GM12801 (cell line): ENCODE data around the gene C20orf144.

Experiments used
- TF ChIP-seq, protein P1 (sequence below): IDR thresholded peaks from one replicate; pipeline ENCODE4 v1.5.1; 2011; ENCODE audit warnings: control low read depth; ENCODE audit not compliant: insufficient read length; ENCODE audit errors: extremely low read depth

Gene C20orf144

DNA sequence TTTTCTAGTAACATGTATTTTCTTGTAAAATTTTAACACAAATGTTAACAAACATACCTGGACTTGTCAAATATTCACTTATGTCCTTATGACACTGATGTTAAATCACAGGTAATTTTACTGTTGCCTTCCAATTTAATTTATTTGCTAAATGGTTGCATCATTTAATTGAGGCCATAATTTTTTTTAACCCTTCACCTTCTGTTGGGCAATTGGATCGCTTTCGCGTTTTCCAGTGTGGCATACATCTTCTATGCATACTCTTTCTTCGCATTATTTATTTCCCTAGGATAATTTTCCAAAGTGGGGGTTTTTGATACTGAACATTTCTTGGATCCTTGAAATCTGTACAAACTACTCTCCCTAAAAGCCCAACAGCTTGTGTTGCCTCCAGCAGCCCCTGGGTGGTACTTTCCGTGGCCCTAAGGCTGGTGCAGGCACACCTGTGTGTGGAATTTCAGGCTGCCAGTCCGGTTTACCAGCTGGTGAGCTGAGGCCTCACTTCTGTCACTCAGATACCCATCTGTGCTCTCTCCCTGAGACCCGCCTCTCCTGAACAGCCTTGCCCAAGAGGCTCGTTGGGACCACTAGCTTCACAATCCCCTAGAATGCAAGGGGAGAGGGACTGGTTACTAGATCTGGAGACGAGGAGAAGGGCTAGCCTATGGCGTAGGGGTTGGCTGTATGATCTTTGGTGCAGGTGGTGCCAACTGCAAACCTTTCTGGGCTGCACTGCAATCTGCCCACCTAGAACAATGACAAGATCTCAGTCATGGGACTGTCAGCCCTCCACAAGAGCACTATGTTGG, 11.2 kb upstream of the C20orf144 start:
- TF ChIP-seq, protein P1, sequence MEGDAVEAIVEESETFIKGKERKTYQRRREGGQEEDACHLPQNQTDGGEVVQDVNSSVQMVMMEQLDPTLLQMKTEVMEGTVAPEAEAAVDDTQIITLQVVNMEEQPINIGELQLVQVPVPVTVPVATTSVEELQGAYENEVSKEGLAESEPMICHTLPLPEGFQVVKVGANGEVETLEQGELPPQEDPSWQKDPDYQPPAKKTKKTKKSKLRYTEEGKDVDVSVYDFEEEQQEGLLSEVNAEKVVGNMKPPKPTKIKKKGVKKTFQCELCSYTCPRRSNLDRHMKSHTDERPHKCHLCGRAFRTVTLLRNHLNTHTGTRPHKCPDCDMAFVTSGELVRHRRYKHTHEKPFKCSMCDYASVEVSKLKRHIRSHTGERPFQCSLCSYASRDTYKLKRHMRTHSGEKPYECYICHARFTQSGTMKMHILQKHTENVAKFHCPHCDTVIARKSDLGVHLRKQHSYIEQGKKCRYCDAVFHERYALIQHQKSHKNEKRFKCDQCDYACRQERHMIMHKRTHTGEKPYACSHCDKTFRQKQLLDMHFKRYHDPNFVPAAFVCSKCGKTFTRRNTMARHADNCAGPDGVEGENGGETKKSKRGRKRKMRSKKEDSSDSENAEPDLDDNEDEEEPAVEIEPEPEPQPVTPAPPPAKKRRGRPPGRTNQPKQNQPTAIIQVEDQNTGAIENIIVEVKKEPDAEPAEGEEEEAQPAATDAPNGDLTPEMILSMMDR: no peak

DNA sequence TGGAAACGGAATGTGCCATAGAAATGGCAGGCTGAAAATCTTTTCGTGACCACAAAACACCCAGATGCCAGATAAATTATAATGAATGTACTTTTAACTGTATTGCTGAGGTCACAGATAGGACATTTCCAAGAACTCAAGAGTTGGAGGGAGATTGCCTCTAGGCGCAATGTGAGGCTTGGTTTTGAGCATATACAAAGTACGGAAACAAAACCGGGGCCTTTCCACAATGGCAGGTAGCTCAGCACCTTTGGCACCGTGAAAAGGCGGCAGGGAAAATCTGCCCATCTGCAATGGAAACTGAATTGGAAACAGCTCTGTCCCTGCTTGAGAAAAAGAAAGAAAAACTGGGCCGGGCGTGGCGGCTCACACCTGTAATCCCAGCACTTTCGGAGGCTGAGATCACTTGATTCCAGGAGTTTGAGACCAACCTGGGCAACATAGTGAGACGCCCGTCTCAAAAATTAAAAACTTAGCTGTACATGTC, 10.5 kb upstream of the C20orf144 start:
- TF ChIP-seq, protein P1: no peak

DNA sequence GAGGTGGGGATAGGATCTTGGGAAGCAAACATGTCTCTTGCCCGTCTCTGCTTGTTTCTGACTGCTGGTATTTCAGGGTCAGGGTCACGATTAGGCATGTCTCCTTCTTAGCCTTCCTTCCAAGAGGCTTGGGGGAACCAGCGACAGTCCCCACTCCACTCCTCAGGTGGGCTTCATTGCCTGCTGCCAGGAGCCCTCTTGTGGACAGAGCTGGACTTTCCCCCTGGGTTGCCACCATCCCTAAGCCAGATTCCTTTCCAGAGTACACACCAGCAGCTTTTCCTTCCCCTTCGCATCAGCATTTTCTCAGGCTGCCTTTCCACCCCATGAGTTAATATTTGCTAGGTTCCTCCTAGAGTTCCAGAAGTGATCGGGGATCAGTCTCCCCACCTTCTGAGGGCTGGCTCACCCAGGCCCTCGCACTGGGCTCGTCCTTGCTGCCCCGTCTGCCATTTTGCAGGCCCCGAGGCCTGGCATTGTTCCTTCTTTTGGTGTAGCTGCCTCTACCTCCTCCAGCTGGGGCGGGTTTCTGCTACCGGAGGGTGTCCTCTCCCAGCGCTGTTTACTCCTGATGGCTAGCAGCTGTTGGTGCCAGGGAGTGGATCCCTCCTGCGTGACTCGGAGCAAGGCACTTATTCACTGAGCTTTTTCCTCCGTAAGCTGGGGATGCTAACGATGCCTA, 8.8 kb upstream of the C20orf144 start:
- TF ChIP-seq, protein P1: no peak

DNA sequence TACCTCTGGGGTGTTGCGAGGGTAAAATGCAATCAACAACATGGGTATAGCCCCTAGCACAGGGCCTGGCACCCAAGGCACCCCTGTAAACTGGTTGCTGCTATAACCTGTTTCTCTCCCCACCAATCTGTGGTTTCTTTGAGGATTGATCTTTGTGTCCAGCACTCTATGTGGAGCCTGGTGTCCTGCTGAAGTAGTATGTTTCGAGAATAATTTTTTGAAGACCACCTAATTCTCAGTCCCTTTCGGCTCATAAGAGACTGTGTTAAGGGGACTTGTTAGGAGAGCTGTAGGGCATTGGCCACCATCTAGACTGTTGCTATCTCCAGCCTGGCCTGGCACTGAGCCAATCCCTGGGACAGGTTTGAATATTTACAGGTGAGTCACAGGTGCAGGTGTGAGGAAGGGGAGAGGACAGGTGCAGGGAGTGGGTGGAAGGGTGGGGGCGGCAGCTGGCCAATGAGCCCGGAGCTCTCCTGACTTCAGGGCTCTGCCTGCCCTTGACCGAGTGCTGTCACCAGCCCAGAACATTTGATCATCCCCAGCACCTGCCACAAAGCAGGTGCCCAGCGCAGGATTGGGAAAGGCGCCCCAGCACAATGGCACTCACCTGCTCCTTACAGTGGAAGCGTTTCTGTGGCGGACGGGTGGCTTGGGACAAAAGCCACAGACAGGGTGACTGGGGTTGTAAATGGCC, 8.1 kb upstream of the C20orf144 start:
- TF ChIP-seq, protein P1: no peak

DNA sequence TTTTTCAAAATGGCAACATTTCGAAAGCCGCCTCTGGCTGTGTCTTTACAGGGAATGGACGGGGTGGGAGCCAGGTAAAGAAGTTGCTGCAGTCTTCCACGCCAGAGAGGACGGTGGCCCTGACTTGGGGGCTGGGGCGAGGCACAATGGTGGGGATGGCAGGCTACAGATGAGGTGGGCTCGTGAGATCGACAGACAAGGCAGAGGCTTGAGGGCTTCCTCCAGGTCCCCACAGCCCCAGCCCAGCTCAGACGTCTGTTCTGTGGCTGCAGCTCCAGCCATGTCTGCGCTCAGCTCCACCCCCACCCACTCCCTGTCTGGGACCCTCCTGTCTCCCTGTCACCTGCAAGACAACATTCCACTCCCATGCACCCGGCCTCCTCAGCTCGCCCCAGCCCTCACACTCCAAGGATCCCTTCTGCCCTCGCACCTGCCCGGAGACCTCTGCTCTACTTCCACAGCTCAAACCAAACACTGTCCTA, 7.4 kb upstream of the C20orf144 start:
- TF ChIP-seq, protein P1: no peak

DNA sequence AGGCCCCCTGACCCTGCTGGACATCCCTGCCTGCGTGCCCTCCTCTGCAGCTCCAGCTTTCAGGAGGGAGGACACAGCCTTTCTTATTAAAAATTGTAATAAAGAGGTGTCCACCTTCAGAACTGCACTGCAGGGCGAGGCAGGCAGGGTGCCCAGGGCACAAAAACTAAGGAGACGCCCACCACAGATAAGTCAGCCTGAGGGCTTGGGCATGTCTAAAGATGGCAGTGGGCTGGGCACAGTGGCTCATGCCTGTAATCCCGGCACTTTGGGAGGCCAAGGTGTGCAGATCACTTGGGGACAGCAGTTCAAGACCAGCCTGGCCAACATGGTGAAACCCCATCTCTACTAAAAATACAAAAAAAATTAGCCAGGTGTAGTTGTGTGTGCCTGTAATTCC, 7.0 kb upstream of the C20orf144 start:
- TF ChIP-seq, protein P1: no peak
